DMS114 treated with DMSO at 0.1 percent for 48 hours (cell line): ENCODE data around the gene ACACA.

Source experiments
- DNase-seq: peaks from one replicate; lab custom pipeline; 2025; ENCODE audit not compliant: unreplicated experiment; lab: John Stamatoyannopoulos, UW

Gene ACACA

GRCh38 chr17:37051833-37052232 is 354.8 kb downstream of the ACACA start:
- DNase-seq = no peak

GRCh38 chr17:37051381-37051780 is 355.3 kb downstream of the ACACA start:
- DNase-seq = no peak

GRCh38 chr17:37050920-37051319 is 355.7 kb downstream of the ACACA start:
- DNase-seq = no peak

- DNase-seq = no peak
Measured at GRCh38 chr17:37048811-37049210, 357.8 kb downstream of the ACACA start.

- DNase-seq = peak; percentile 44
Measured at GRCh38 chr17:37047631-37048104, 359.0 kb downstream of the ACACA start.

GRCh38 chr17:37045351-37045922 is 361.2 kb downstream of the ACACA start:
- no peak for DNase-seq

- DNase-seq = no peak
Measured at GRCh38 chr17:37043201-37043600, 363.4 kb downstream of the ACACA start.

GRCh38 chr17:37041932-37042331 is 364.7 kb downstream of the ACACA start:
- DNase-seq = no peak

- no peak for DNase-seq
Measured at GRCh38 chr17:37039269-37039668, 367.4 kb downstream of the ACACA start.

GRCh38 chr17:37037590-37038155 is 369.0 kb downstream of the ACACA start:
- no peak for DNase-seq
